Measurements from ENCODE around the gene SPATS1. TPM values are rescaled to one million over a fixed set of nuclear protein-coding genes. Genes with fewer than 3 reads are reported as not detected.
"Not testable (repeated sequence)": the region's sequence is repeated elsewhere in the genome, so short reads cannot be mapped to it uniquely, and the experiment has no call there.

SPATS1 gene
- total and polyA plus RNA-seq, 2 donors (not counting 1 experiment from before 2014, with no cell fraction given) = not detected

GRCh38 chr6:44312901-44313788 lies 29.3 kb upstream of the SPATS1 start, which contains the start of gene AARS2:
AARS2 (minus strand) TSS chr6:44313347; CDS start chr6:44313323, 24 bp downstream.
- intact Hi-C loops (cut with micrococcal nuclease) = loop anchor here (1.0 to 2.0 kb wide), 4 partner anchors 48 to 90 kb away; partner anchors contain the start of genes CDC5L, HSP90AB1, NFKBIE and SLC29A1
- 3% methylated on average over 52 of the region's 52 CpGs for WGBS (ENCODE audit: insufficient coverage)
- H3K4me1 ChIP-seq (ENCODE audit: control insufficient read depth in 2 of 2, insufficient read depth in 2 of 2, low read length in 2 of 2) = peaks cover 7 to 9% of the 10 kb centered on the region in 2 donors

GRCh38 chr6:44314657-44315056 lies 27.8 kb upstream of the SPATS1 start:
- peaks cover 17% of the 10 kb centered on the region for H3K4me1 Mint-ChIP-seq
- WGBS (ENCODE audit: insufficient coverage) = 100% methylated on average over 5 of the region's 8 CpGs
- H3K9ac ChIP-seq (ENCODE audit: low read length); intact Hi-C loops (cut with micrococcal nuclease); H3K9me3 ChIP-seq (ENCODE audit: control extremely low read depth in 1 of 3, control insufficient read depth in 2 of 3, insufficient read depth in 1 of 3, low read length in 2 of 3); H3K9me3 Mint-ChIP-seq (ENCODE audit: insufficient read depth); H3K4me3 ChIP-seq (ENCODE audit: control extremely low read depth in 1 of 5, extremely low read depth in 1 of 5, insufficient read depth in 1 of 5, low read depth in 2 of 5, low read length in 4 of 5); H4K20me1 ChIP-seq (ENCODE audit: control insufficient read depth, insufficient read depth, low read length, poor library complexity, severe bottlenecking); DNase-seq; H3K27ac Mint-ChIP-seq; ATAC-seq (ENCODE audit: low read depth); H3K27ac ChIP-seq (ENCODE audit: low read length in 2 of 2); H3K4me1 ChIP-seq (ENCODE audit: control insufficient read depth in 2 of 2, insufficient read depth in 2 of 2, low read length in 2 of 2); POLR2A ChIA-PET; H3K4me3 Mint-ChIP-seq; H2AFZ ChIP-seq (ENCODE audit: insufficient read depth, low read depth, low read length, poor library complexity, severe bottlenecking); H3K4me2 ChIP-seq (replicated peaks; ENCODE audit: low read depth, low read length, poor library complexity, severe bottlenecking): not testable (repeated sequence)
- H3K27me3 ChIP-seq (replicated peaks in 1 of 4; ENCODE audit: control extremely low read depth in 1 of 4, control insufficient read depth in 3 of 4, insufficient read depth in 4 of 4, low read length in 3 of 4) = peaks cover 0 to 12% (median 2%) of the 10 kb centered on the region in 4 experiments
- peaks cover 0 to 21% of the 10 kb centered on the region in 2 experiments for H3K36me3 ChIP-seq (replicated peaks in 1 of 2; ENCODE audit: control extremely low read depth in 1 of 2, control insufficient read depth in 1 of 2, extremely low read depth in 1 of 2, insufficient read depth in 2 of 2, low read length in 1 of 2)
- H3K27me3 Mint-ChIP-seq = peaks cover 18% of the 10 kb centered on the region
- CTCF ChIA-PET = interaction anchor here (1.0 to 1.7 kb wide), 6 partner anchors 9 to 142 kb away, joined by 3 to 5 read pairs (median 3); partner anchors contain the start of gene SLC29A1
- peaks cover 17% of the 10 kb centered on the region for H3K79me2 ChIP-seq (ENCODE audit: control insufficient read depth, insufficient read depth, low read length)

More at GRCh38 chr6:44312901-44313788, 29.3 kb upstream of the SPATS1 start, which contains the start of gene AARS2:
- Mint-ChIP-seq H3K4me3 (peak within 1 kb of the TSS; percentile 94), H3K9me3 (ENCODE audit: insufficient read depth) (no peaks in the 10 kb centered on the region), H3K27me3 (peaks cover 2% of the 10 kb centered on the region), H3K4me1 (peaks cover 17% of the 10 kb centered on the region), H3K27ac (peak within 1 kb of the TSS; percentile 92)
- H3K27me3 ChIP-seq (replicated peaks in 1 of 4; ENCODE audit: control extremely low read depth in 1 of 4, control insufficient read depth in 3 of 4, insufficient read depth in 4 of 4, low read length in 3 of 4) = peaks cover 0 to 4% (median under 1%) of the 10 kb centered on the region in 4 experiments
- ChIA-PET POLR2A (interaction anchor here (0.6 to 1.3 kb wide), 2 partner anchors 66 to 684 kb away, joined by 4 to 9 read pairs; partner anchors contain the start of genes GTPBP2 and HSP90AB1), CTCF (interaction anchor here (0.6 to 2.0 kb wide), 20 partner anchors 8 to 644 kb away, joined by 3 to 16 read pairs (median 3); partner anchors contain the start of genes CDC5L, SLC29A1 and SLC35B2)
- H3K36me3 ChIP-seq (replicated peaks in 1 of 2; ENCODE audit: control extremely low read depth in 1 of 2, control insufficient read depth in 1 of 2, extremely low read depth in 1 of 2, insufficient read depth in 2 of 2, low read length in 1 of 2) = peaks cover 0 to 29% of the 10 kb centered on the region in 2 experiments
- H3K79me2 ChIP-seq (ENCODE audit: control insufficient read depth, insufficient read depth, low read length) = peaks cover 17% of the 10 kb centered on the region
- H3K9me3 ChIP-seq (ENCODE audit: control extremely low read depth in 1 of 3, control insufficient read depth in 2 of 3, insufficient read depth in 1 of 3, low read length in 2 of 3) = no peaks in the 10 kb centered on the region
- ATAC-seq (ENCODE audit: low read depth) (peak; percentile 97), DNase-seq (peak; percentile 93)
- H3K9ac ChIP-seq (ENCODE audit: low read length) = peak within 1 kb of the TSS; percentile 89
- peak within 1 kb of the TSS; percentile 92 for H3K4me2 ChIP-seq (replicated peaks; ENCODE audit: low read depth, low read length, poor library complexity, severe bottlenecking)
- peak within 1 kb of the TSS; percentile 72 to 86 for H3K27ac ChIP-seq (ENCODE audit: low read length in 2 of 2)
- H3K4me3 ChIP-seq (ENCODE audit: control extremely low read depth in 1 of 5, extremely low read depth in 1 of 5, insufficient read depth in 1 of 5, low read depth in 2 of 5, low read length in 4 of 5) = peak within 1 kb of the TSS; percentile 76 to 94 (median 88)
- peak within 1 kb of the TSS; percentile 100 for H2AFZ ChIP-seq (ENCODE audit: insufficient read depth, low read depth, low read length, poor library complexity, severe bottlenecking)
- TF ChIP-seq EZH2 (IDR thresholded peaks at IDR 0.05; ENCODE audit: borderline replicate concordance, insufficient read depth, low read depth, low read length, poor library complexity, severe bottlenecking) = no peak
- peak; percentile 97 for TF ChIP-seq CTCF (IDR thresholded peaks at IDR 0.05)
- H4K20me1 ChIP-seq (ENCODE audit: control insufficient read depth, insufficient read depth, low read length, poor library complexity, severe bottlenecking) = no peaks in the 10 kb centered on the region
